SK-N-MC (cell line): ENCODE measurements around the gene ME1.

Experiments used
- EZH2 ChIP-seq: fragments of 200-600 bp; sonication (generic); IDR thresholded peaks from one replicate; pipeline ENCODE4 v1.6.1; 2017; ENCODE audit warnings: antibody characterized with exemption
- FOXP2 ChIP-seq: optimal IDR thresholded peaks from 2 replicates; pipeline ENCODE3; 2011; ENCODE audit warnings: mild to moderate bottlenecking, moderate library complexity; ENCODE audit not compliant: insufficient read depth; ENCODE audit errors: extremely low read length, control extremely low read depth
- POLR2AphosphoS5 ChIP-seq: IDR thresholded peaks from 2 replicates; pipeline ENCODE4 v1.6.1; 2012; ENCODE audit warnings: mild to moderate bottlenecking, low read depth, low read length, borderline replicate concordance

DNA sequence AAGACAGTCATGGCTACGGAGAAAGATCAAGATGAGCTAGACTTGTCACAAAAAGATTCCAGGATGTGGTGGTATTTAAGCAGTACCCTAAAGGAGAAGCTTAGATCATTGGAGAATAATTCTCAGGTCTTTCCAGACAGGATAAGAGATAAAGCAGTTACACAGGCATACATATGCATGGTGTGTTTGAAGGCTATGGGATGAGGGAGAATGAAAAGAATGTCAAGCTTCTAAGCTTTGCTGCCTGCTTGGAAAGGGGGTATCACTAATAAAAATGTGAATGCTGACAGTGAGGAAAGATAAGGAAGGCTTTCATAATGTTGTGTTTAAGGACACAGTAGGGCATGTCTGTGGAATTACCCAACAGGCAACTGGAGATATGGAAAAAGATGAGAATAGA, 209.6 kb downstream of the ME1 start:
- TF ChIP-seq POLR2AphosphoS5 (no peak), EZH2 (no peak), FOXP2 (no peak)
